ENCODE data around the gene MCU.

GRCh38 chr10:72852508-72852907 is 160.6 kb downstream of the MCU start:
- TF ChIP-seq CTCF (IDR thresholded peaks at IDR 0.05): no peak
- TF ChIP-seq POLR2A (IDR thresholded peaks at IDR 0.05): no peak
